Effector CD8-positive, alpha-beta T cell (primary cell): ENCODE results near the gene CMIP.

Experiments used
- DNase-seq: peaks from one replicate; lab custom pipeline; 2025; lab: John Stamatoyannopoulos, UW

The CMIP gene

DNA sequence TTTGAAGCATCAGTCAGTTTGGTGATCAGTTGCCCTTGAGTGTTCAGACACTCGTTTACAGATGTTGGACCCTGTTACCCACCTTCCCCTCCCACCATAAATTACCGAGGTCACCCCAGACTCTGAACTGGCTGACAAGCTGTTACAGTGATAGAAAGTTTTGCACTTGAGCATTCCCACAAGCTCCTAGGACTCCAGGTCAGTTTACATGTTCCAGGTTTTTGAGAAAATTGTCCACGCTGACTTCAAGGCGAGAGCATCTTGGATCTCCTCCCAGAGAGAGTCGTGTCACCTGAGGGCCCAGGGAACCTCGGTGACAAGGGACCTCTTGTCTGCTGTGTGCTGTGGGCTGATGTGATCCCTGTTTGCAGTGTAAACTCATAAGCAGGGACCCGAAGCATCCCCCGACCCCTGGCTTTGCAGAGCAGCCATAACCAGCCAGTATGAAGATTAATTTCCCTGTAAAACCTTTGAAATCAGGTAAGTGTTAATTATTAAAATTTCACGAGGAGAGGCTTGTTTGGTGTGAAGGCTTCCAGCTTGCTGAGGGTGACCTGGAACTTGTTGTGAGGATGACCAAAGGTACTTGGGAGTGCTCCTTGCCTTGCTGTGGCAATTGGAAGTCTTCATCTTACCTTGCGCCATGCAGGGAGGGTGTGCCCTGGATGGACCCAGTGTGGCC lies 91.2 kb downstream of the CMIP start:
- DNase-seq = no peak

DNA sequence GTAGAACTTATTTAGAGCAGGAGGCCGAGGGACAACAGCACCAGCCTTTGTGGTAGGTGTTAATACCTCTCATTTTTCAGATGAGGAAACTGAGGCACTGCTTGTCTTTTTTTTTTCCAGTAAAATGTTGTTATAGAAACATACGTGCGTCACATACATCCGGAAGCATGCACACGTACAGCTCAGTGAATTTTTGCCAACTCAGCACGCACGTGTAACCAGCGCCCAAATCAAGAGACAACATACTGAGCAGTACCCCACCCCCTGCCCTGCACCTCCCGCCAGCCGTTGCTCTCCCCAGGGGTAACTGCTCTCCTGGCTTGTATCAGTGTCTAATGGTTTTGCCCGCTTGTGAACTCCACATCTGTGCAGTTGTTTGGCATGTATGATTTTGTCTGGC lies 92.0 kb downstream of the CMIP start:
- no peak for DNase-seq

DNA sequence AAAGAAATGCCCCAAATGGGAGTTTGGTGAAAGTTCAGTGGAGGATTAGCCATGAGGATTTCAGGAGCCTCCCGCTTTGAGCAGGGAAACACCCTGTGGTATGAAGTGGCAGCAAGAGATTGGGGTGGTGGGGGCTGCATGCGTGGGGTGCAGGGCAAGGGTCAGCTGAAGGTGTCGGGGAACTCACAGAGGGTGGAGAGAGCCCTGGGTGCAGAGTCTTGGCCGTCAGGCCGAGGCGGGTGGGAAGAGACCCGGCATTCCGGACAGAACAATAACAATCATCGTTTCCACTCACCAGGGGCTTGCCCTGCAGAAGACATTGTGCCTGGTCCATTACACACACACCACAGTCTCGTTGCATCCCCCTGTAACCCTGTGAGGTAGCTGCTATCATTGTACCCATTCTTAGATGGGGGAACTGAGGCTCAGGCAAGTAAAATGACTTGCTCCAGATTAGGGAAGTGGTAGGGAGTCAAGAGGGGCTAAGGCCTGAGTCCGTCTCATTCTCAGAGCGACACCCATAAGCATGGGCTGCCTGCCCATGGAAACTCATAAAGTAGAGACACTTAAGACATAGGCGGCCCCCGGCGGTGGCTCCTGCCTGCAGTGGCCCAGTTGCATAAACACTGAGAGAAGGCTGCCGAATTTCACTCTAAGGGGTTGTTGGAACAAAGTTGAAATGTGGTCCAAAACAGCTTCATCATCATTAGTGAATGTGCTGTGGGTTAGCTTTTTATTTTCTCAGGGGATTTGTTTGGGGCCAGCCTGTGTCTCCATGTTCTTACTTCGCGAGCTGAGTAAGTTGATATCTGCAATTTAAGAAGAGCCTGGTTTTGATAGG lies 93.3 kb downstream of the CMIP start:
- DNase-seq = no peak

DNA sequence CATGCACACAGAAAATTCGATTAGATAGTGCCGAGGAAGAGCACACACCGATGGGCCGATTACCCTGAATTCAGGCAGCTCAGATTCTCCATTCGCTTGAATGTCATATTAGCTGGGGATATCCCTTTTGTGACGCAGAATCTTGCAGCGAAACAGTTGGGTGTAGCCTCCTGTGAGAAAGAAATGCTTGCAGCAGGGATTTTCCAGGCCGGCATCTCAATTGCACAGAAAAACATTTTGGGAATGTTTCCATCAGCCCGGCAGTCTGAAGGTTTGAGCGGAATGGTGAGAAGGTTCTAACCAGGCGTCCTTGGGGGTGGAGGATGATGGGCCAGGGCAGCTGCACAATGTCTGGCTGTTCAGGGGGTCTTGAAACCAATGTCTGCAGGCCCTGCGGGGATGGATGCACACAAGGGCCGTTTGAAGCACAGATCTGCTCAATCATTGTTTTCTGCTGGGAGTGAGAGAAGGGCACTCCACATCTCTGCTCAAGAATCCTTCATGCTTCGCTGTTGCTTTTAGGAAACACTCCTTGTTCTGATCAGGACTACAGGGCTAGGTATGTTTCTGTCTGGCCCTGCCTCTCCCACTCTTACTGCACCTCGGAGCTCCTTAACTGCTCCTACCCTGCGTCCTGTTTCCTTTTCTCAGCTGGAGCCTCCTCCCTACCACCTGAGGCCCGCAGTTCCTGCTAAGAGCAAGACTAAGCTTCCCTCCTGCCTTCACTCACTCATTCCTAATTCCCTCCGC lies 94.6 kb downstream of the CMIP start:
- DNase-seq = no peak

DNA sequence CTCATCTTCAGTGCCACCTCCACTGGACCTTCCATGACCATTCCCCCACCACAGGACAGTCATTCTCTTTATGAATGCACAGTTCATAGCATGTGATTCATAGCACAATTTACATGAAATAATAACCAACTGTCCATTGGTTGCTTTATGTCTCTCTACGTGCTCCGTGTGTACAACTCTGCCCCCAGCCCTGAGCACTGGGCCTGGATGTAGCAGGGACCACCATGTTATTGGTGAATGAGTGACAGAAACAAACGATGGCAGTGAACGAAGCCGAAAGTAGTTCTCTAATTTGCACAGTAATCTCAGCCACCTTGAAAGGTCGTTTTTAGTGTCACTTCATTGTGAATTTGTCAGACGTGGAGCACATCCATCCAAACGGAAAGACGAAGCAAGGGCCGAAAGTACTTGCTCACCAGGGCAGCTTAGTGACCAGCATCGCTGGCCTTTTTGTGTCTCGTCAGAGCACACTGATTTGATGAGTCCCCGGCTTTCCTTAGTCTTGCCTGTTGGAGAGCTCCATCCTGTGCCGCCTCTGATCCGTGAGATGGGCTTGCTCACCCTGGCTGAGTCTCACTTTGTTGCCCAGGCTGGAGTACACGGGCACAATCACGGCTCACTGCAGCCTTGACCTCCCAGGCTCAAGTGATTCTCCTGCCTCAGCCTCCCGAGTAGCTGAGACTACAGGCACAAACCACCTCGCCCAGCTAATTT lies 95.3 kb downstream of the CMIP start:
- DNase-seq = no peak

DNA sequence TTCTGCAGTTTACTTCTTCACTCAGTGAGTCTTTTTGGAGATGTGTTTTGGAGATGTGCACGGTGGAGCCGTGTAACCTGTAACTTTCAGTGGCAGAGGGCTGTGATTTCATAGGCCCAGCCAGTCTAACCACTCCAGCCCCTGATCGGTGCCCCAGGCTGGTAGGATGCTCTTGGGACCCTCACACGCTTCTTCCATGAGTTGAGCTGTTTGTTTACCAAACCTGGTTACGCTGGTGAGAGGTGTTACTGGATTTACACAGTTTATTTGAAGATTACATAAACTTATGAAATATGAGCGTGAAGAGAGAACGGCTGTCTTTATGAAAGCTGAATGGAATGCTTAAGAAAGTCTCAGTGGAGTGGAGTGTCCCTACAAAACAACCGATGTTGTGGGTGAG lies 96.7 kb downstream of the CMIP start:
- DNase-seq = no peak

DNA sequence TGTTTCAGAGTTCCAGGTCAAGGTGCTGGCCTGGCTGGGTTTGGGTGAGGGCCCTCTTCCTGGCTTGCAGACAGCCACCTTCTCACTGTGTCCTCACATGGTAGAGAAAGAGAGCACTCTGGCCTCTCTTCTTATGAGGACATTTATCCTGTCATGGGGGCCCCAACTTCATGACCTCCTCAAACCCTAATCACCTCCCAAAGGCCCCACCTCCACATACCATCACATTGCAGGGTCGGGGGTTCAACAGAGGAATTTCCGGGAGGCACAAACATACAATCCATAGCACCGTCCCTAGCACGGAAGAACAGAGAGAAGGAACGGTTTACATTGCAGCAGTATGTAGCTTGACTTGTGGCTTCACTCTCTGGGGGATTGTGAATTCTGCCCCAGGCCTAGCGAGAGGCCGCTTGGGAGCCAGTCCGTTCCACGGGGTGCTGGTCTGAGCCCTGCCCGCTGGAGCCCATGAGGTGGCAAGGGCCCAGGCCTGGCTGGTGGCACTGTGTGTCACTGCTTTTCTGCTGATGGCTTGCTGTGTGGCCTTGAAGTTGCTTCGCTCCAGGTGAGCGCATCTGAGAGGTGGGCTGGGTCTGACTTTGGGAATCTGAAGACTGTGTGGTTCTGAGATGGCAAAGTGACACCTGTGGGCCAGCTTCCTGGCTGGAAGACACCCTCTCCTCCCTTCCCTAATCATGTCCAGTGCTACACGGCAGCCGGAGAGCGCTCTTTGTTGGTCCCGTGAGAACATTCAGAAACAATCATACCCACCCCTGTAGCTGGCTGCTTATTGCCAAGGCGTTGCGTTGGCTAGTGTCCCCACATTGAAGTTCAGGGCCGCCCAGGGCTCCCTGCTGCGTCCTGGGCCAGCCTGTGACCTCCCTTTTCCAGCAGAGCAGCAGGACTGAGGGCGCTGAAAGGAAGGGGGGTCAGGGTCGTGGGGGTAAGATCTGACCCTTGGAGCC lies 98.3 kb downstream of the CMIP start:
- DNase-seq = no peak

DNA sequence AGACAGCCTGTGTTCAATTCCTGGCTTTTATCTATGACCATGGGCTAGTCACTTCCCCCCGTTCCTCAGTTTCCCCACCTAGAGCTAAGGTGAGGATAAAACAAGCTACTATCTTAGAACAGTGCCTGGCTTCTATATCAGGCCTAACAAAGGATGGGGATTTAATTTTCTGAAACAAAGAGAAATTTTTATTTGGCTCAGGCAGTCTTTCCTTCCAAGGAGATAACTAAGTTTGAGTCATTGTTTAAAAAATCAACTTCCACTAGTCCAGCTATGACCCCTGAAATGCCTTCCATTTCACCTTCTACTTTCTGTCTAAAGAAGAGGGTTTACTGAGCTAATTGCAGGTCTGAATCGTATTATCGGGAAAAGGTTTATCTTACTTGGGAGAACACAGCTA lies 99.0 kb downstream of the CMIP start:
- DNase-seq = no peak

DNA sequence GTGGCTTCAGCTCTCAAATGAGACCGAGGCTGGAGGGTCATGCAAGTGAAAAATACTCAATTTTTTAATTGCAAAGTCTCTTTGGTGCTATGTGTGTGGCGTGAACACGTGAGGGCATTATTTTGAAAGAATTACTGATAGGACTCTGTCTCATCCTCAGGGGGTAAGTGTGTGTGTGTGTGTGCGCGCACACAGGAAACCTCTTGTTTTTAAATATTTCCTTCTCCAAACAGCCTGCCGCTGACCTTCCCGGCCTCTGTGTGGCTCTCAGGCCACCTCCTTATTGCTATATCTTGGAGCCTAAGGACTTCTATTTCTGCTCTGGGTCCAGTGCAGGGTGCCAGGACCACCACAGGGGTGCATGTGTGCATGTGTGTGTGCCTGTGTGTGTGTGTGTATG lies 99.7 kb downstream of the CMIP start:
- no peak for DNase-seq

DNA sequence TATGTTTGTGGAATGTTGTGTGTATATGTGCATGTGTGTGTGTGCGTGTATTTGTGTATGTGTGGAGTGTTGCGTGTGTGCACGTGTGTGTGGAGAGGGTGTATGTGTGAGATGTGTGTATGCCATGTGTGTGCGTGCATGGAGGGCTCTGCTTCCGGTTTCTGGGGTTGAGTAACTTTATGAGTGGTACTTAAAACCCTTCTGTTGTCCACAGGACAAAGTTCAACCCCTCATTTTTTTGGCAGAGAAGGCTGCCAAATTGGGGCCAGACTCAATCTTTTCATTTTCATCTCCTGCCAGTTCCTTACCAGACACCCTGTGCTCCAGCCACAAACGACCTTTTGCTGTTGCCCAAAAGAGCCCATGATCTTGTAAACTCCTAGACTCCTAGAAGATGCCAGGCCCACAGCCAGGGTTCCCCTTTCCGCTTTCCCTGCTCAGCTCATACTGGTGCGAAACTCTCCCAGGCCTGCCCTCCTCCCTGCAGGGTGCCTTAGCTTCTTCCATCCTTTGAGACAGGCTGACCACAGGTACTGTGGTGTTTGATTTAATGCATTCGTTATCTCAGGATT lies 100.2 kb downstream of the CMIP start:
- DNase-seq = no peak

DNA sequence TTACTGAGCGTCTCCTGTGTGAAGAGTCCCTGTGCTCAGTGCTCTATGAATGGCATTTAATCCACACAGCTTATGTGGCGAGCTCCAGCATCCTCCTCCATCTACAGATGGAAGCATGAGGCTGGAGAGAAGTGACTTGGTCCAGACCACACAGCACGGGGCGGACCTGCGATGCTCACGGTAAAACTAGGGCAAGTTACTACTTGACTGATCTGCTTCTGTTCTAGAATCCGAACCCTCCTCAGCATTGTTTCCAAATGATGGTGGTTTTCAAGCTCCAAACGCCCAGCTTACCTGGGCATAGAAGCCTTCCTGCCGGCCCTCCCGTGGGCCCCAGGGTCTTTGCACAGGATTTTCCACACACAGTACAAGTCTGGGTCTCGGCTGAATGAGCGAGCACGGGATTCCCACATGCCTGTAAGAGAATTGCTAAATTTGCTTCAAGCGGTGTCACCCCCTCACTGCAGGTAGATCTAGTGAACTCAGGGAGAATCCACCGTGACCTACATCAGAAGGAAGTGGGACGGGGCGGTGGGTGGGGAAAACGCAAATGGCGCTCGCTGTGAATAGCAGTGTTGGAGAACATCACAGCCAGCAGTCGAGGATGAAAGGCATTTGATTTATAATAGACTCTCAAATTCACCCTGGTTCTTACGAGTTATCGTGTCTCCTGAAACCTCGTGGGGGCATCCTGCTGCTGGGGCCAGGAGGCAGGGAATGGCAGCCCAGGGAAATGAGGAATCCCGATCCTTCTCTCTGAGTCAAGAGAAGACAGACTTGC lies 101.1 kb downstream of the CMIP start:
- no peak for DNase-seq

DNA sequence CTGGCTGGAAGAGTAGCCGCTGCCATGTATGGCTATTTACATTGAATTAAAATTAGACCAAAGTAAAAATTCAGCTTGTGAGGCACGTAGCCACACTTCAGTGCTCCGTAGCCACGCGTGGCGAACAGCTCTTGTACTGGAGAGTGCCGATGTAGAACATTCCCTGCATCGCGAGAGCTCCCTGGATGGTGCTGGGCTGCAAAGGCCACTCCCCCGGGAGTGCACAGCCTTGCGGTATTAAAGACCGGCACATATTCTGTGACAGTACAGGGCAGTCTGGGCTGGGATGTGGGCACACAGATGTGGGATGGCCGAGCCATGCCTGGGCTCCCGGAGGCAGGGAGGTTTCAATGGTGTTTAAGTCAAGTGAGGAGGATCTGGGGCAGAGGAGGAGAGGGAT lies 102.2 kb downstream of the CMIP start:
- no peak for DNase-seq

DNA sequence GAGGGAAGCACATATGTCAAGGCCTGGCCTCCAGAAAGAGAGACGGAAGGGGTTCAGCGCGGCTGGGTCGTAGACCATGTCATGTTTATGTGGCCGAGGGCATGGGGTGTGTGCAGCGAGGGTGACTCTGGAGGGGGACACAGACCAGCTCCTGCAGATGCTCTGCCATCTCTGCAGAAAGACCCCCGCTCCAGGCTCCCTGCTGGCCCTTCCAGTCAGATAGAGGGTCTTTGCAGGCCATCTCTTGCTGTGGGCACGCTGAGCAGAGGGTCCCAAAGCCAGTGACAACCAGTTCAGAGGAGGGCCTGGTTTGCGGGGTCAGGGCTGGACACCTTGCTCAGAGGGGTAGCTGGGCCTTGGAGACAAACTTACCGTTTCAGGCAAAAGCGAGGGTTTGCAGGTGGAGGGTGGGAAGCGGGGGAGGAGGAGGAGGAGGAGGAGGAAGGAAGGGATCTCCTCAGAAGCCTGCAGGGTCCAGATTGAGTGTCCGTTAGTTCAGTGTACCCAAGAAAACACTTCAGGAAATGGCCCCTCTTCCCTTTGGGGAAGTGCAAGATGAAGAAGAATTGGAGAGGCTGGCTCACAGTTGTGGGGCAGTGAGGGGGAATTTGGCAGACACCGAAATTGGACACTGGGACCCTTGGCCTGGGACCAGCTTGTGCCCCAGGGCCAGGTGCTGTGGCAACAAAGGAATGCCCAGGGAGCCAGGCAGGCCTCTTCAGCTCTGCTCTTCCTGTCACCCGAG lies 102.8 kb downstream of the CMIP start:
- DNase-seq = no peak

DNA sequence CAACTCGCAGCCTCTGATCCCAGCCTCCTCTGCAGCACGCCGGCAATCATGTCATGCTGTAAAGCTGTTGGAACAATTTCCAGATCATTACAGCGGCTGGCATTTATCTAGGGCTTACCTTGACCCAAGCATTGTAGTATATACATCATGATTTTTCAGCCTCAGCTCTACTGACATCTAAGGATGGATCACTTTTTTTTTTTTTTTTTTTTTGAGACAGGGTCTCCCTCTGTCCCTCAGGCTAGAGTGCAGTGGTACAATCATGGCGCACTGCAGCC lies 103.3 kb downstream of the CMIP start:
- no peak for DNase-seq

DNA sequence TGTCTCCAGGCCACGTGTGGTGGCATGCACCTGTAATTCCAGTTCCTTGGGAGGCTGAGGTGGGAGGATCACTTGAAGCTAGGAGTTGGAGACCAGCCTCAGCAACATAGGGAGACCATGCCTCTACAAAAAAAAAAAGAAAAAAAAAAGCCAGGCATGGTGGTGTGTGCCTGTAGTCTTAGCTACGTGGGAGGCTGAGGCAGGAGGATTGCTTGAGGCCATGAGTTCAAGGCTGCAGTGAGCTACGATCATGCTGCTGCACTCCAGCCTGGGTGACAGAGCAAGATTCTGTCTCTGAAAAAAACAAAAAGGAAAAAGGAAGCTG lies 103.9 kb downstream of the CMIP start:
- no peak for DNase-seq

DNA sequence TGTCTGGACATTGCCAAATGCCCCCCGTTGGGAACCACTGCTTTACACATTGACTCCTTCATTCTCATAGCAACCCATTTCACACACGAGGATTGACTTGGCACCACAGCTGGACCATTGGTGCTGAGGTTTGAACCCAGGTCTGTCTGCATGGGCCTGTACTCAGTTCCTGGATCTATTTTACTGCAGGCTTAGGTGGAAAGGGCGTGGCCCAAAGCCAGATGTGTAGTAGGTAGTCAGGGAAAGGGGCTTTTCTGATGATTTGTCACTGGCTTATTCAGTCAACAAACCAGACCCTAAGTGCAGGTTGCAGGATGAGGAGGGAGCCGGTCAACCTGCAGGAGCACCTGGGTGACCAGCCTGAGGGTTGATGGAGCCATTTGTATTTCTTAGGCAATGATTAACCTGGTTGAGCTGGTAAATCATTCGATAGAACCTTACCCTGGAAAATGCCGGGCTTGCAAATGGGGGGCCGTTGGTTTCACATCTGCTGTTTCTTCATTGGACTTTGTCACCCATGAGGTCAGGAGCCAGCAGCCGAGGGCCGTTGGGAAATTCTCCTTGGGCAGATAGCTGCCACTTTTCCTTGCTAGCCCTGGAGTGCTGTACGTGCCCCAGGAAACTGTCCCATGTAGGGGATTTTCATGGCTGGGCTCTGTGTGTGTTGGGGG lies 104.4 kb downstream of the CMIP start:
- DNase-seq = no peak

DNA sequence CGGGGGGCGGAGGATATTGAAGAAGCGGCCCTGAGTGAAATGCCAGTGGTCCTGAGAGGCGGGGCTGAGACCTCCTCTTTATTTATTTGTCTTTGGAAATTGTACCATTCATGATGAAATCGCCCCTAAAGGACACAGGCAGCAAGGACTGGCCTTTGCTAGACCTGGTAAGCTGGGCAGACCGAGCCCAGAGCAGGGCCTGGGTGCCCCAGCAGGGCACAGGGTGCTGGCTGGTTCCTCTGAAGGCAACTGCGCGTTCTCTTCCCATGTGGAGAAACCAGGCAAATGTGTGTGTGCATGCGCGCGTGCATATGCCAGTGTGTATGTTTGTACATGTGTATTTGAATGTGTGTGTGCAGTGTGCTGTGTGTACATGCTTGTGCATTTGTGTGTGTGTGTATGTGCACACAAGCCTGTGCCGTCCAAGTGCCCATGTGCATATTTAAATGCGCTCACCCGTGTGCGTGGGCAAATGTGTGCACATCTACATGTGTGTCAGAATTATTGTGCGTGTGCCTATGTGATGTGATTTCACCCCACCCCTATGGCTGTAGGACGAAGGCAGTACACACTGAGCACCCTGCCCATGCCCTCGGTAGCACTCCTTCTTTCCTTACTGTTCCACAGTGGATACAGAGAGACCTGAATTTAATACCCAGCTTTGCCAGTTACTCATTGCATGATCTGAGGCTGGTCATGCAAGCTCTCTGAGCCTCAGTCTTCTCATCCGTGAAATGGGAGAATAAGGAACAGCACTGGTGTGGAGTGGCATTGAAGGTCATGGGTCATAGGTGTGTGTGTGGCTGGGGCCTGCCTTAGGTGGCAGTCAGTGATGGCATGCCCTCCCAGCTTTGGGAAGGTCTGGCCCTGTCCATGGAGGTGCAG lies 105.2 kb downstream of the CMIP start:
- DNase-seq = no peak

DNA sequence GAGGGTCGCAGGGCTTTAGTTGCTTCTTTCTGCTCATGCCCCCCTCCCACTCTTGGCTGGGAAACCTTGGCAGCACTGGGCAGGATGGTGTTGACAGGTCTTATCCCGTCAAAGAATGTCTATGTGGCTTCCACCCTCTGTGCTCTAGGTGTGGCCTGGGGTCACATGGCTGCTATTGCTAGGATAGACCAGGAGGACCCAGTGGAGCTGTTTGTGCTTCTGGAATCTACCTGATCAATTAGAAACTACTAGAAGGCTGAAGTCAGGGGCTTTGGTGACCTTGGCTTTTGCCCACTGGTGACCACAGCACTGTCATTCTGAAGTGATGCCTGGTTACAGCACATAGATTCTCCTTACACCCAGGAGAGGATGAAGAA lies 105.8 kb downstream of the CMIP start:
- no peak for DNase-seq
